H1 (cell line): Measurements from ENCODE around the gene LTB. TPM values are rescaled to one million over a fixed set of nuclear protein-coding genes. Genes with fewer than 3 reads are reported as not detected.

ENCODE experiments used
- CTCF ChIA-PET: fragments of 300-600 bp; sonication (Branson Sonifier 250); formaldehyde crosslinking; loops from one replicate; lab custom pipeline; 2021; ENCODE audit not compliant: partially characterized antibody; lab: Charles Lee
- POLR2A ChIA-PET: fragments of 300-600 bp; sonication (Branson Sonifier 250); formaldehyde crosslinking; loops from one replicate; lab custom pipeline; 2021; ENCODE audit warnings: inconsistent platforms; ENCODE audit not compliant: partially characterized antibody; lab: Charles Lee
- DNase-seq, 2 experiments: peaks; one replicate each; pipeline versions ENCODE4 v3.0.0 to v3.0.0-alpha.2; 2010 to 2022; ENCODE audit warnings: low spot score in 2 of 2, low read depth in 1 of 2, mixed read lengths in 1 of 2
- FAIRE-seq: peaks from 2 replicates; lab custom pipeline; 2011; peaks lifted over from hg19 to GRCh38; lab: Jason Lieb, UNC
- H2AFZ ChIP-seq: 2 replicates; pipeline ENCODE4 v1.8.1; 2012; ENCODE audit warnings: low read length, inconsistent platforms
- H2AK5ac ChIP-seq: 2 replicates; pipeline ENCODE4 v1.6.1; 2013; ENCODE audit warnings: low read depth, low read length
- H2BK120ac ChIP-seq: replicated peaks from 2 replicates; pipeline ENCODE3; 2013; ENCODE audit warnings: low read depth, low read length, inconsistent platforms
- H2BK12ac ChIP-seq: 2 replicates; pipeline ENCODE4 v1.6.1; 2013; ENCODE audit warnings: low read depth, low read length
- H2BK15ac ChIP-seq: 2 replicates; pipeline ENCODE4 v1.6.1; 2013; ENCODE audit warnings: low read length
- H2BK20ac ChIP-seq: 2 replicates; pipeline ENCODE4 v1.6.1; 2013; ENCODE audit warnings: low read length
- H2BK5ac ChIP-seq: 2 replicates; pipeline ENCODE4 v1.6.1; 2013; ENCODE audit warnings: low read depth, low read length
- H3K14ac ChIP-seq: 2 replicates; pipeline ENCODE4 v1.6.1; 2013; ENCODE audit warnings: inconsistent platforms; ENCODE audit not compliant: insufficient read length
- H3K18ac ChIP-seq: 2 replicates; pipeline ENCODE4 v1.6.1; 2013; ENCODE audit warnings: low read length; ENCODE audit errors: extremely low read depth
- H3K23ac ChIP-seq: 2 replicates; pipeline ENCODE4 v1.6.1; 2013; ENCODE audit warnings: inconsistent platforms; ENCODE audit not compliant: insufficient read length
- H3K23me2 ChIP-seq: 2 replicates; pipeline ENCODE4 v1.6.1; 2013; ENCODE audit warnings: low read depth, low read length
- H3K27ac ChIP-seq: 2 replicates; pipeline ENCODE4 v1.6.1; 2011; ENCODE audit warnings: low read depth, low read length, inconsistent platforms
- H3K27me3 ChIP-seq, 4 experiments: replicated peaks in 1 of 4; 1 replicate in 1 of 4; 2 replicates in 3 of 4; pipeline versions ENCODE4 v1.6.1 to v1.8.1; 2011 to 2013; ENCODE audit warnings: low read length in 3 of 4, mild to moderate bottlenecking in 3 of 4, inconsistent platforms in 2 of 4, mixed read lengths in 2 of 4, moderate library complexity in 1 of 4; ENCODE audit not compliant: control insufficient read depth in 3 of 4, insufficient read depth in 3 of 4; ENCODE audit errors: extremely low read depth in 1 of 4
- H3K36me3 ChIP-seq, 4 experiments: 2 replicates each; pipeline versions ENCODE4 v1.6.1 to v1.8.1; 2011 to 2013; ENCODE audit warnings: mild to moderate bottlenecking in 4 of 4, low read length in 3 of 4, moderate library complexity in 2 of 4, control low read depth in 1 of 4, inconsistent platforms in 1 of 4; ENCODE audit not compliant: insufficient read depth in 4 of 4, control insufficient read depth in 2 of 4
- H3K4ac ChIP-seq: replicated peaks from 2 replicates; pipeline ENCODE3; 2013; ENCODE audit warnings: low read length, low read depth, mixed read lengths, inconsistent platforms; ENCODE audit not compliant: insufficient read length
- H3K4me1 ChIP-seq, 4 experiments: replicated peaks in 1 of 4; 1 replicate in 1 of 4; 2 replicates in 3 of 4; pipeline versions ENCODE4 v1.6.1 to v1.8.1; 2011 to 2013; ENCODE audit warnings: low read length in 3 of 4, inconsistent platforms in 2 of 4, mixed read lengths in 1 of 4; ENCODE audit not compliant: insufficient read depth in 4 of 4, control insufficient read depth in 3 of 4
- H3K4me2 ChIP-seq, 2 experiments: 2 replicates each; pipeline versions ENCODE4 v1.6.1 to v1.8.1; 2011 to 2013; ENCODE audit warnings: low read depth in 2 of 2, low read length in 2 of 2, control low read depth in 1 of 2, inconsistent platforms in 1 of 2, mild to moderate bottlenecking in 1 of 2; ENCODE audit not compliant: insufficient read depth in 1 of 2
- H3K4me3 ChIP-seq, 4 experiments: fragments of 200-600, 300-600 bp in 1 of 4; sonication (generic), shearing (Covaris generic), sonication (Bioruptor Twin) in 1 of 4; 2 replicates each; pipeline versions ENCODE4 v1.5.1 to v1.8.1; 2011 to 2016; ENCODE audit warnings: low read length in 4 of 4, low read depth in 3 of 4, control low read depth in 2 of 4, inconsistent platforms in 2 of 4, mild to moderate bottlenecking in 2 of 4, mixed read lengths in 1 of 4, moderate library complexity in 1 of 4; ENCODE audit not compliant: insufficient read depth in 2 of 4; ENCODE audit errors: extremely low read depth in 1 of 4
- H3K56ac ChIP-seq: replicated peaks from 2 replicates; pipeline ENCODE3; 2013; ENCODE audit warnings: low read depth, mild to moderate bottlenecking, mixed read lengths, low read length, inconsistent platforms; ENCODE audit not compliant: insufficient read length
- H3K79me1 ChIP-seq: 2 replicates; pipeline ENCODE4 v1.6.1; 2013; ENCODE audit warnings: low read depth, low read length, control low read depth
- H3K79me2 ChIP-seq, 2 experiments: 2 replicates each; pipeline versions ENCODE4 v1.6.1 to v1.8.1; 2012 to 2013; ENCODE audit warnings: low read length in 2 of 2, mild to moderate bottlenecking in 2 of 2, inconsistent platforms in 1 of 2; ENCODE audit not compliant: insufficient read depth in 2 of 2, control insufficient read depth in 1 of 2
- H3K9ac ChIP-seq, 4 experiments: replicated peaks in 1 of 4; 1 replicate in 1 of 4; 2 replicates in 3 of 4; pipeline versions ENCODE4 v1.6.1 to v1.8.1; 2011 to 2013; ENCODE audit warnings: low read depth in 3 of 4, low read length in 3 of 4, control low read depth in 2 of 4, mild to moderate bottlenecking in 2 of 4, moderate library complexity in 2 of 4, inconsistent platforms in 1 of 4; ENCODE audit errors: extremely low read depth in 1 of 4
- H3K9me3 ChIP-seq, 2 experiments: 2 replicates each; pipeline versions ENCODE4 v1.6.1 to v1.8.1; 2012 to 2013; ENCODE audit warnings: mild to moderate bottlenecking in 2 of 2, moderate library complexity in 2 of 2, control low read depth in 1 of 2, inconsistent platforms in 1 of 2, low read depth in 1 of 2, low read length in 1 of 2, mixed read lengths in 1 of 2; ENCODE audit not compliant: insufficient read depth in 2 of 2
- H4K20me1 ChIP-seq, 2 experiments: replicated peaks in 1 of 2; 2 replicates each; pipeline versions ENCODE3 to v1.8.1; 2011 to 2013; ENCODE audit warnings: inconsistent platforms in 2 of 2, low read length in 2 of 2, mild to moderate bottlenecking in 1 of 2; ENCODE audit not compliant: insufficient read depth in 2 of 2, control insufficient read depth in 1 of 2
- H4K5ac ChIP-seq: 2 replicates; pipeline ENCODE4 v1.6.1; 2013; ENCODE audit warnings: low read length, low read depth, mixed read lengths, inconsistent platforms; ENCODE audit not compliant: insufficient read length
- H4K8ac ChIP-seq: 2 replicates; pipeline ENCODE4 v1.8.0; 2013; ENCODE audit warnings: mild to moderate bottlenecking, moderate library complexity, low read length, inconsistent platforms; ENCODE audit not compliant: insufficient read depth; ENCODE audit errors: extremely low read depth
- H4K91ac ChIP-seq: replicated peaks from 2 replicates; pipeline ENCODE3; 2013; ENCODE audit warnings: low read length, mixed read lengths, inconsistent platforms; ENCODE audit not compliant: insufficient read length
- POLR2A ChIP-seq, 2 experiments: IDR thresholded peaks; 1 replicate in 1 of 2; 2 replicates in 1 of 2; pipeline ENCODE4 v1.6.1; 2011; ENCODE audit warnings: low read depth in 2 of 2, low read length in 2 of 2, mild to moderate bottlenecking in 2 of 2; ENCODE audit errors: control extremely low read depth in 1 of 2
- POLR2AphosphoS5 ChIP-seq: IDR thresholded peaks from 2 replicates; pipeline ENCODE4 v1.6.1; 2011; ENCODE audit warnings: low read depth, low read length
- SIX5 ChIP-seq: IDR thresholded peaks from 2 replicates; pipeline ENCODE4 v1.6.1; 2011; ENCODE audit warnings: mild to moderate bottlenecking, low read depth, low read length
- WGBS, 2 experiments: shearing (Covaris generic) in 1 of 2; methylation state at CpG; one replicate each; pipeline versions ENCODE4 v1.1.6 to v1.1.7; 2013 to 2015; ENCODE audit warnings: low lambda C conversion rate in 2 of 2, mixed read lengths in 2 of 2, inconsistent platforms in 1 of 2, low coverage in 1 of 2, missing lambda C conversion rate in 1 of 2; ENCODE audit not compliant: insufficient replicate concordance in 2 of 2, insufficient coverage in 1 of 2, insufficient read length in 1 of 2; ENCODE audit errors: extremely low coverage in 1 of 2, missing lambda C conversion rate in 1 of 2; 5-methylcytosine and 5-hydroxymethylcytosine counted together
- polyA plus RNA-seq, 7 experiments: library from polyadenylated mRNA; depleted of rRNA in 3 of 7; stranded (reverse) in 5 of 7; unstranded in 2 of 7; fragments of >200 nt in 5 of 7; fragments of 200-250 nt in 2 of 7; gene quantifications; 1 replicate in 5 of 7; 2 replicates in 1 of 7; 4 replicates in 1 of 7; pipeline versions ENCODE4 v1.2.1 to v1.2.3, GENCODE V29; 2011 to 2013; ENCODE audit warnings: missing spikeins in 2 of 7, mixed read lengths in 2 of 7
- total RNA-seq: library from RNA; stranded (reverse); fragmentation: NEBNext Ultra II Directional; extraction: Animal tissue kit (Norgen Biotek cat#: 25700); gene quantifications from 2 replicates; pipeline ENCODE4 v1.2.1, GENCODE V29; 2021

The LTB gene
- total and polyA plus RNA-seq, 2 of the 8 experiments (the other 6 are each of a cell fraction or from before 2014, with no cell fraction given) = 0.43 to 0.47 TPM

DNA sequence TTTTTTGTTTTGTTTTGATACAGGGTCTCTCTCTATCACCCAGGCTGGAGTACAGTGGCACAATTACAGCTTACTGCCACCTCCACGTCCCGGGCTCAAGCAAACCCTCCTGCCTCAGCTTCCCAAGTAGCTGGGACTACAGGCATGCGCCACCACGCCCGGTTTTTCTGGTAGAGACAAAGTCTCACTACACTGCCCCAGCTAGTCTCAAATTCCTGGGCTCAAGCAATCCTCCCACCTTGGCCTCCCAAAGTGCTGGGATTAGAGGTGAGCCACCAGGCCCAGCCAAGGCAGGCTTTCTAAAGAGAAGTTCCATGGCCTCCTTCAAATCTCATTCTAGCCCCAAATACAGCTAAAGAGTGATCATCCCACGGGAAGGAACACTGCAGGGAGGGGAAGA lies 48.2 kb downstream of the LTB start:
- H3K79me2 ChIP-seq = peaks cover 9 to 45% of the 10 kb centered on the region in 2 experiments
- CTCF ChIA-PET = interaction anchor here (0.6 kb wide), 1 partner anchor 39 kb away, joined by 3 read pairs; no protein-coding TSS in a partner anchor

More for the DNA sequence above, 48.2 kb downstream of the LTB start:
- H3K27ac ChIP-seq = no peak overlapping the region
- H3K27me3 ChIP-seq = no peaks in the 10 kb centered on the region
- H3K14ac ChIP-seq = no peak overlapping the region
- H3K4ac ChIP-seq = no peak overlapping the region
- 93% methylated on average over 6 of the region's 6 CpGs; no CpG with 5 or more reads in 1 of the 2 experiments for whole genome bisulfite sequencing, 2 experiments
- no peak overlapping the region for H2BK20ac ChIP-seq
- H3K4me3 ChIP-seq = no peak overlapping the region
- H2BK5ac ChIP-seq = no peak overlapping the region
- no peaks in the 10 kb centered on the region for H3K23me2 ChIP-seq
- no peak overlapping the region for H2BK120ac ChIP-seq
- no peak overlapping the region for H2BK15ac ChIP-seq
- no peak overlapping the region for H2BK12ac ChIP-seq
- TF ChIP-seq POLR2A (IDR thresholded peaks at IDR 0.05; ENCODE audit: control extremely low read depth in 1 of 2, low read depth in 2 of 2, low read length in 2 of 2) (peak; percentile 53 to 60; a peak in 2 of 3 replicates), SIX5 (no peak), POLR2AphosphoS5 (peak; percentile 21; the same call in 1 of the 2 replicates)
- no peaks in the 10 kb centered on the region for H3K9me3 ChIP-seq
- H3K23ac ChIP-seq = no peak overlapping the region
- no peak overlapping the region for H4K91ac ChIP-seq
- no peak overlapping the region for H2AFZ ChIP-seq
- peaks cover 10% of the 10 kb centered on the region; the same call in 1 of the 2 replicates for H3K79me1 ChIP-seq
- no peak overlapping the region for H2AK5ac ChIP-seq
- peaks cover 42 to 43% of the 10 kb centered on the region in 2 experiments for H4K20me1 ChIP-seq
- FAIRE-seq (no peak), DNase-seq (no peak)
- H3K36me3 ChIP-seq = peaks cover 75 to 99% (median 87%) of the 10 kb centered on the region in 4 experiments
- no peak overlapping the region for H4K8ac ChIP-seq
- no peak overlapping the region for H4K5ac ChIP-seq
- H3K4me1 ChIP-seq = peaks cover 3 to 8% (median 4%) of the 10 kb centered on the region in 4 experiments; a peak in 5 of 7 replicates
- POLR2A ChIA-PET = interaction anchor here (0.6 to 18.4 kb wide), 14 partner anchors 3 to 119 kb away, joined by 3 to 428 read pairs (median 3); partner anchors contain the start of genes ATP6V1G2, BAG6, DDX39B and MCCD1
- H3K4me2 ChIP-seq = no peak overlapping the region
- H3K9ac ChIP-seq = no peak overlapping the region
- no peak overlapping the region for H3K56ac ChIP-seq
- no peak overlapping the region for H3K18ac ChIP-seq
